ENCODE measurements around the gene SPANXN3.
"Not testable (repeated sequence)": the region's sequence is repeated elsewhere in the genome, so short reads cannot be mapped to it uniquely, and the experiment has no call there.

GRCh38 chrX:143517375-143517774 lies at the start of gene SPANXN3:
- not testable (repeated sequence) for TF ChIP-seq CTCF (IDR thresholded peaks at IDR 0.05; ENCODE audit: insufficient read depth, low read depth, low read length); EZH2 (IDR thresholded peaks at IDR 0.05; ENCODE audit: insufficient read depth, low read length)

Measured in astrocyte (in vitro differentiated cells and primary cell).